Skeletal muscle satellite cell (primary cell): Measurements from ENCODE around the gene WFDC12.
"Not testable (repeated sequence)": the region's sequence is repeated elsewhere in the genome, so short reads cannot be mapped to it uniquely, and the experiment has no call there.

Experiments
- H3K27me3 ChIP-seq: 2 replicates; pipeline ENCODE4 v1.7.0; 2013; ENCODE audit warnings: low read length; ENCODE audit not compliant: control insufficient read depth, insufficient read depth
- H3K36me3 ChIP-seq: 2 replicates; pipeline ENCODE4 v1.7.0; 2013; ENCODE audit warnings: mild to moderate bottlenecking, control low read depth, low read length; ENCODE audit not compliant: insufficient read depth
- H3K4me1 ChIP-seq: 2 replicates; pipeline ENCODE4 v1.7.0; 2013; ENCODE audit warnings: low read length; ENCODE audit not compliant: control insufficient read depth, insufficient read depth
- H3K4me2 ChIP-seq: 2 replicates; pipeline ENCODE4 v1.7.0; 2013; ENCODE audit warnings: mild to moderate bottlenecking, low read length
- H3K4me3 ChIP-seq: 2 replicates; pipeline ENCODE4 v1.7.0; 2013; ENCODE audit warnings: low read length
- H3K9ac ChIP-seq: 2 replicates; pipeline ENCODE4 v1.7.0; 2013; ENCODE audit warnings: mild to moderate bottlenecking, low read depth, low read length, moderate library complexity
- H3K9me3 ChIP-seq: replicated peaks from 2 replicates; pipeline ENCODE4 v1.7.0; 2013; ENCODE audit warnings: mild to moderate bottlenecking, control low read depth, low read length

The WFDC12 gene

DNA sequence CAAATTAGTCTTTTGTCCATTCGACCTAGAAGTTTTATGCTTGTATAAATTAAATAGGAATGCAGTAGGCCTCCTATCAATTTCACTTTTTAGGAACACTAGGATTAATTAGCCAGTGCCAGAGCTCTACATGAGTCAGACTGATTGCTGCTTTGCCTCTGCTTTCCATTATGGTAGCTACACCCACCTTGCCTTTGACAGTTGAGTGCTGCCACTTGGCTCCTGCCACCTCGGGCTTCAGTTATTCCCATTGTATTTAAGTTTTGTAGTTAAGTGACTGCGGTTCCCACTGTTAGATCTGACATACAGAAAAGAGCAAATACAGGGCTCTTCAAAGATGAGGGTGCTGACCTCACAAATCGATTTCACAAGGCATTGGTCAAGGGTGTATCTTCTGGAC, 16.6 kb upstream of the WFDC12 start:
- no peak overlapping the region for H3K9ac ChIP-seq
- no peak overlapping the region for H3K4me3 ChIP-seq
- no peak overlapping the region for H3K4me2 ChIP-seq
- H3K27me3 ChIP-seq: peaks cover 73% of the 10 kb centered on the region
- no peaks in the 10 kb centered on the region for H3K9me3 ChIP-seq
- H3K36me3 ChIP-seq: no peaks in the 10 kb centered on the region
- no peaks in the 10 kb centered on the region for H3K4me1 ChIP-seq

DNA sequence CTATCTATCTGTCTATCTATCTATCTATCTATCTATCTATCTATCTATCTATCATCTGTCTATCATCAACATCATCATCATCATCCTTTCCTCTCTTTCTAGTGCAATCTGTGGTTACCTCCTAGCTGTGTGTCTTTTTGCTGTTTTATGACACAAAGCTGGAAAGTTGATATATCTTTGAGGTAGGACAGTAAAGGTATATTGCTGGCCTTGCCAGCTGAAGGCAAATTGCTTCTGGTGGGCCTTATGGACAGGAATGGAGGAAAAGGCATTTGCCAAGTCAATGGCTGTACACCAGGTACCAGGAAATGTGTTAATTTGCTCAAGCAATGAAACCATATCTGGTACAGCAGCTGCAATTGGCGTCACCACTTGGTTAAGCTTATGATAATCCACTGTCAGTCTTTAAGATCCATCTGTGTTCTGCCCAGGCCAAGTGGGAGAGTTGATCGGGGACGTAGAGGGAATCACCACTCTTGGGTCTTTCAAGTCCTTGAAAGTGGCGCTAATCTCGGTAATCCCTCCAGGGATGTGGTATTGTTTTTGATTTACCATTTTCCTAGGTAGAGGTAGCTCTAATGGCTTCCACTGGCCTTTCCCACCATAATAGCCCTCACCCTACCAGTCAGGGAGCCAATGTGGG, 15.6 kb upstream of the WFDC12 start:
- H3K4me1 ChIP-seq, H3K4me3 ChIP-seq, H3K36me3 ChIP-seq, H3K9ac ChIP-seq, H3K4me2 ChIP-seq, H3K9me3 ChIP-seq: not testable (repeated sequence)
- H3K27me3 ChIP-seq: peaks cover 73% of the 10 kb centered on the region

DNA sequence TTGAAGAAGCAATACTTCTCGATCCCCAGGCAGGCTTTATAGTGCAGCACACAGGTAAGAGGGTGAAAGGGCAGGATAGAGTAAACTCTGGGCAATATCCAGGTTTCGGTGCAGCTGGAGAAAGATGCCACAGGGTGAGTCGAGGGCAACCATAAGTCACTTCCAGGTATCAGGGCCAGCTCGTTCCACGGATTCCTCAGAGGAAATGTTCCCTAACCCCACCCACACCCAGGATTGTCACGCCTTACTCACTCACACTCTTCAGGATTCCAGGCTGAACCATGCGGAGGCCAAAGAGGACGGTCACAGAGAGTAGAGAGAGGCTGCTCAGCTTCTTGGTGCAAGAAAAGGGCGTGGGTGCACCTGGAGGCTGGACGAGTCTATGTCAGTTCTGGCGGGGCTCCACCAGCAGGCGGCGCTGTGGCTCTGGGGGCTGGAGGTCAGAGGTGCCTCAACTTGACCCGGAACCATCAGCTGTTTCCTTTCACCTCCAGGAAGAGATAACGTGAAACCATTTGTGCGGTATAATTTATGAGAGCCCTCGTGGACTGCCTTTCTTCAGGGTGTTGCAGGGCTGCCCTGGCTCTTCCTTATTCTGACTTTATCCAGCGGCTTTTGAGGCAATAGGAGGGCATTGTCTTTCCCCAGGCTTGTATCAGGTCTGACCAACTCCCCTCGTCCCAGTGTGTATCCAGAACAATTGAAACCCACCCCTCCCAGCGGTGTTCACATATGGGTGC, 14.5 kb upstream of the WFDC12 start:
- H3K4me1 ChIP-seq: no peaks in the 10 kb centered on the region

DNA sequence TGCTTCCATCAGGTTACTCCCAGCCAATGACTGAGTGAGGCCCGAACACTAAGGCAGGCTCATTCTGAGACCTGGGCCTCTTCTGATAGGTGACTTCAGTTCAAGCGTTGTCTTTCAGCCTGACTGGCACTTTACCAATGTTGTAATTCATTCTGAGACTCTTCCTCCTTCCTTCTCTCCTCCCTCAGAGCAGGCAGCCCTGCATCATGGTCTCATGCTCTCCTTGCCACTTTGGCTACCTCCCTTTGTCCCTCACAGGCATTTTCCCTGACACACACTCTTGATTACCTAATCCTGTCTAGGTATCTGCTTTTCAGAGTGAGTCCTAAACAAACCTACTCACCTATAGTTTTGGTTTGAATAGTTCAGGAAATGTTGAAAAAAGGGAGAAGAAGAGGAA, 12.6 kb upstream of the WFDC12 start:
- Histone ChIP-seq H3K9me3 (no peaks in the 10 kb centered on the region), H3K4me2 (no peak overlapping the region), H3K4me1 (no peaks in the 10 kb centered on the region), H3K4me3 (no peak overlapping the region), H3K9ac (no peak overlapping the region), H3K36me3 (no peaks in the 10 kb centered on the region), H3K27me3 (peaks cover 77% of the 10 kb centered on the region)

More for the DNA sequence above, 14.5 kb upstream of the WFDC12 start:
- Histone ChIP-seq H3K4me2 (no peak overlapping the region), H3K9me3 (no peaks in the 10 kb centered on the region), H3K4me3 (no peak overlapping the region), H3K9ac (no peak overlapping the region), H3K36me3 (no peaks in the 10 kb centered on the region), H3K27me3 (peaks cover 73% of the 10 kb centered on the region)

DNA sequence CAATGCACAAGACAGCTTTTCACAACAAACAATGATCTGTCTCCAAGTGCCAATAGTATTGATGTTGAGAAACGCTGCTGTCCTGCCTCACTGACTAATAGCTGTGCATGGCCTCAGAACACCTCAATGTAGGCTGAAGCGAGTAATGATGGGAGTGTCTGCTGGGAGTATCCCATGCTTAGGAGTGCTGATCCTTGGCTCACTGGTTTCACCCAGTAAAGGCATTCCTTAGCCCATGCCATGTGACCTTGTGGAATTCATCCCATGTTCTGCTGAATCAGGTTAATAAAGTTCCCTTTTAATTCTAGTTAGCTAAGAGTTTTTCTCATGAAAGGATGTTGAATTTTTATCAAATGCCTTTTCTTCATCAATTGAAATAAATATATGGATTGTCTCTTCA, 3.8 kb upstream of the WFDC12 start:
- Histone ChIP-seq H3K4me3 (no peak overlapping the region), H3K4me2 (no peak overlapping the region), H3K36me3 (no peaks in the 10 kb centered on the region), H3K9me3 (no peaks in the 10 kb centered on the region), H3K4me1 (no peaks in the 10 kb centered on the region), H3K27me3 (peaks cover 73% of the 10 kb centered on the region), H3K9ac (no peak overlapping the region)

DNA sequence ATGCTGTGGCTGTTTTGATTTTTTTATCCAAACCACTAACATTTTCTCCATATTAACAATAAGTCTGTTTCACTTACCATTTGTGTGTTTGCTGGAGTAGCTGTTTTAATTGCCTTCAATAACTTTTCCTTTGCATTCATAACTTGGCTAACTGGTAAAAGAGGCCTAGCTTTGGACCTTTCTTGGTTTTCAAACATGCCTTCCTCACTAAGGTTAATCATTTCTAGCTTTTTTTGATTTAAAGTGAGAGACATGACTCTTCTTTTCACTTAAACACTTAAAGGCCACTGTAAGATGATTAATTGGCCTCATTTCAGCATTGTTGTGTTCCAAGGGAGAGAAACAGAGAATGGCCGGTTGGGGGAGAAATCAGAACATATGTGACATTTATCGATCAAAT, 2.9 kb downstream of the WFDC12 start:
- H3K9me3 ChIP-seq: no peaks in the 10 kb centered on the region

DNA sequence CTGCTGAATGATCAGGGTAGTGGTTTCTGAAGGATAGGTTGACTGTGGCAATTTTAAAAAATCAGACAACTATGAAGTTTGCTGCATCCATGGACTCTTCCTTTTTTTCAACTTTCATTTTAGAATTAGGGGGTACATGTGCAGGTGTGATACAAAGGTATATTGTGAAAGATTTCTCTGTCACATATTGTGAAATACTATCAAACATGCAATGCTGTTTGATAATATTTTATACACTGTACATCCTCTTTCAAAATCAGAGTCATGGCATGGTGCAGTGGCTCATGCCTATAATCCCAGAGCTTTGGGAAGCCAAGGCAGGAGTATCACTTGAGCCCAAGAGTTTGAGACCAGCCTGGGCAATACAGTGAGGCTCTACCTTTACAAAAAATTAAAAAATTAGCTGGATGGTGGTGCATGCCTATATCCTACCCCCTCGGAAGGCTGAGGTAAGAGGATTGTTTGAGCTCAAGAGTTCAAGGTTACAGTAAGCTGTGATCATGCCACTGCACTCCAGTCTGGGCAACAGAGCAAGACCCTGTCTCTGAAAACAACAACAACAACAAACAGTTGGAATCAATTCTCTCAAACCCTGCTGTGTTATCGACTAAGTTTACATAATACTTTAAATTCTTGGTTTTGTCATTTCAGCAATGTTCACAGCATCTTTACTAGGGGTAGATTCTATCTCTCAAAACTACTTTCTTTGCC, 4.6 kb downstream of the WFDC12 start:
- Histone ChIP-seq H3K9me3 (no peaks in the 10 kb centered on the region), H3K4me2 (no peak overlapping the region), H3K36me3 (no peaks in the 10 kb centered on the region), H3K27me3 (peaks cover 75% of the 10 kb centered on the region), H3K9ac (no peak overlapping the region), H3K4me1 (no peaks in the 10 kb centered on the region), H3K4me3 (no peak overlapping the region)

More for the DNA sequence above, 2.9 kb downstream of the WFDC12 start:
- Histone ChIP-seq H3K4me2 (no peak overlapping the region), H3K36me3 (no peaks in the 10 kb centered on the region), H3K4me1 (no peaks in the 10 kb centered on the region), H3K4me3 (no peak overlapping the region), H3K9ac (no peak overlapping the region), H3K27me3 (peaks cover 77% of the 10 kb centered on the region)

DNA sequence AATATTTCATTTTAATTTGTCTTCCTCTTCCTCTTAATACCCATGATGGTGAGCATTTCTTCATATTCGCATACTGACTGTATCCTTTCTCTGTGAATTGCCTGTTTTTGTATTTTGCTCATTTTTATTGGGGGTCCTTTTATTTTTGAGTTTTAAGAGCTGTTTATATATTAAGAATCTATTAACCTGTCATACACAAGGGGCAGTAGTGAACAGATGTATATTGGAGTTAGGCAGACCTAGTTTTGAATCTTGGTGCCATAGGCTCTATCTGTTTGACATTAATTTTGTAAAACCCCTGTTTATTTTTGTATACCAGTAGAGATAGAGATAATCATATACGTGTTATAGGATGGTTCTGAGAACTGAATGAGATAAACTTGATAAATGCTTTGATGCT, 6.2 kb downstream of the WFDC12 start:
- H3K36me3 ChIP-seq: no peaks in the 10 kb centered on the region
- H3K9me3 ChIP-seq: no peaks in the 10 kb centered on the region
- H3K4me1 ChIP-seq: no peaks in the 10 kb centered on the region
- peaks cover 71% of the 10 kb centered on the region for H3K27me3 ChIP-seq
- no peak overlapping the region for H3K9ac ChIP-seq
- H3K4me3 ChIP-seq: no peak overlapping the region
- H3K4me2 ChIP-seq: no peak overlapping the region

DNA sequence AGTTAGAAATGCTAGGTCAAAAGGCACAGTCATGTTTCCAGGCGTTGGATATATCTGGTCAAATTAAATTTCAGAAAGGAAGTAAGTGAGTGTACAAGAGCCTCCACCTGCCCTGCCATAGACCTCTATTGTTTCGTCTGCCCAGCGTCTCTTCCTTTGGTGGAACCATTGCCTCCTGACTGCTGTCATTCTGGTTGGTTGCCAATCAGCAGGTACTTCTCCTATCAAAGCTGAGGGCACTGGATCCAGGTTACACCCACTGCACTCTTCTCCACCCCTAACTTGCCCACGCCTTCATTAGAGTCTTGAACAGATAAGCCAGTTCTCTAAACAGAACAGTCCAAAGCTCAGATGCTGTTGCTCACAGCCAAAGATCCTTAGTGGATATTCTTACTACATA, 6.7 kb downstream of the WFDC12 start:
- Histone ChIP-seq H3K36me3 (no peaks in the 10 kb centered on the region), H3K9ac (no peak overlapping the region), H3K4me1 (no peaks in the 10 kb centered on the region), H3K4me2 (no peak overlapping the region), H3K9me3 (no peaks in the 10 kb centered on the region), H3K4me3 (no peak overlapping the region), H3K27me3 (peaks cover 66% of the 10 kb centered on the region)

DNA sequence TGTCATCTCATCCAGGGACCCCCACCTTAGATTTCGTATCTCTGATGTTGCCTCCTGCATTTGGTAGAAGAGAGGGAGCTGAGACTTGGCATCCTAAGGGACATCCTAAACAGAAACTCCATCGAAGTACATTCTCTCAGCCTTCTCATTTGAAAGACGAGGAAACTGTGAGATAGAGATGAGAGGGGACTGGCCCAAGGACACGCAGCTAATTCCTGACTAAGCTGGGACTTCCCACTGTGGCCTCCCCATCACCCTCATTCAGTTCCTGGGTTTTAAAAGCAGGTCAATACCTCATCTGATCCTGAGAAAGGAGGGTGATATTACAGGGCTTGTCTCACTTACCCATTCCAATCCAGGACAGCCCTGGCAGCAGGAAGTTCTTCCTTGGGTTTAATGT, 8.4 kb downstream of the WFDC12 start:
- no peaks in the 10 kb centered on the region for H3K9me3 ChIP-seq
- peaks cover 61% of the 10 kb centered on the region for H3K27me3 ChIP-seq
- H3K4me2 ChIP-seq: no peak overlapping the region
- no peaks in the 10 kb centered on the region for H3K4me1 ChIP-seq
- no peaks in the 10 kb centered on the region for H3K36me3 ChIP-seq
- H3K4me3 ChIP-seq: no peak overlapping the region
- no peak overlapping the region for H3K9ac ChIP-seq

DNA sequence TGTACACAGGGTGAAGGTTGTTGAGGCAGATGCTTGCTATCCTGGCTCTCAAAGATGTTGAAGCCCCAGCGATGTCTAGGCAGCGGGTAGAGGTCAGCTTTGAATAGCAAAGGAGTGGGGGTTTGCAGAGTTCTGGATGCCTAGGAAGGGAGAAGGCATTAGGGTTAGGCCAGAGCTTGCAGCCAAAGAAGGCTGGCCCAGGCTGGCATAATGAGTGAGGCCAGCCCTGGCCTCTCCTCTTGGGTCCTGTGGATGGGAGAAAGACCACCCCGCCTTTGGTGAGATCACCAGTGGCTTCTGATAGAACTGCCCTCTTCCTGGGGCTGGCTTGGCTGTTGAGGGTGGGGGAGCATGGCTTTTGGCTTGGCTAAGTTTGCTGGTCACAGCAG, 8.9 kb downstream of the WFDC12 start:
- Histone ChIP-seq H3K4me1 (no peaks in the 10 kb centered on the region), H3K9ac (no peak overlapping the region), H3K4me2 (no peak overlapping the region), H3K4me3 (no peak overlapping the region), H3K9me3 (no peaks in the 10 kb centered on the region), H3K36me3 (no peaks in the 10 kb centered on the region), H3K27me3 (peaks cover 58% of the 10 kb centered on the region)
